H1 (cell line): ENCODE measurements around the gene NOL4L. TPM values are rescaled to one million over a fixed set of nuclear protein-coding genes. Genes with fewer than 3 reads are reported as not detected.

ENCODE experiments used
- CTCF ChIA-PET: fragments of 300-600 bp; sonication (Branson Sonifier 250); formaldehyde crosslinking; loops from one replicate; lab custom pipeline; 2021; ENCODE audit not compliant: partially characterized antibody; lab: Charles Lee
- POLR2A ChIA-PET: fragments of 300-600 bp; sonication (Branson Sonifier 250); formaldehyde crosslinking; loops from one replicate; lab custom pipeline; 2021; ENCODE audit warnings: inconsistent platforms; ENCODE audit not compliant: partially characterized antibody; lab: Charles Lee
- DNase-seq, 2 experiments: peaks; one replicate each; pipeline versions ENCODE4 v3.0.0 to v3.0.0-alpha.2; 2010 to 2022; ENCODE audit warnings: low spot score in 2 of 2, low read depth in 1 of 2, mixed read lengths in 1 of 2
- FAIRE-seq: peaks from 2 replicates; lab custom pipeline; 2011; peaks lifted over from hg19 to GRCh38; lab: Jason Lieb, UNC
- H2AFZ ChIP-seq: 2 replicates; pipeline ENCODE4 v1.8.1; 2012; ENCODE audit warnings: low read length, inconsistent platforms
- H2AK5ac ChIP-seq: 2 replicates; pipeline ENCODE4 v1.6.1; 2013; ENCODE audit warnings: low read depth, low read length
- H2BK120ac ChIP-seq: replicated peaks from 2 replicates; pipeline ENCODE3; 2013; ENCODE audit warnings: low read depth, low read length, inconsistent platforms
- H2BK12ac ChIP-seq: 2 replicates; pipeline ENCODE4 v1.6.1; 2013; ENCODE audit warnings: low read depth, low read length
- H2BK15ac ChIP-seq: 2 replicates; pipeline ENCODE4 v1.6.1; 2013; ENCODE audit warnings: low read length
- H2BK20ac ChIP-seq: 2 replicates; pipeline ENCODE4 v1.6.1; 2013; ENCODE audit warnings: low read length
- H2BK5ac ChIP-seq: 2 replicates; pipeline ENCODE4 v1.6.1; 2013; ENCODE audit warnings: low read depth, low read length
- H3K14ac ChIP-seq: 2 replicates; pipeline ENCODE4 v1.6.1; 2013; ENCODE audit warnings: inconsistent platforms; ENCODE audit not compliant: insufficient read length
- H3K18ac ChIP-seq: 2 replicates; pipeline ENCODE4 v1.6.1; 2013; ENCODE audit warnings: low read length; ENCODE audit errors: extremely low read depth
- H3K23ac ChIP-seq: 2 replicates; pipeline ENCODE4 v1.6.1; 2013; ENCODE audit warnings: inconsistent platforms; ENCODE audit not compliant: insufficient read length
- H3K23me2 ChIP-seq: 2 replicates; pipeline ENCODE4 v1.6.1; 2013; ENCODE audit warnings: low read depth, low read length
- H3K27ac ChIP-seq: 2 replicates; pipeline ENCODE4 v1.6.1; 2011; ENCODE audit warnings: low read depth, low read length, inconsistent platforms
- H3K27me3 ChIP-seq, 4 experiments: replicated peaks in 1 of 4; 1 replicate in 1 of 4; 2 replicates in 3 of 4; pipeline versions ENCODE4 v1.6.1 to v1.8.1; 2011 to 2013; ENCODE audit warnings: low read length in 3 of 4, mild to moderate bottlenecking in 3 of 4, inconsistent platforms in 2 of 4, mixed read lengths in 2 of 4, moderate library complexity in 1 of 4; ENCODE audit not compliant: control insufficient read depth in 3 of 4, insufficient read depth in 3 of 4; ENCODE audit errors: extremely low read depth in 1 of 4
- H3K36me3 ChIP-seq, 4 experiments: 2 replicates each; pipeline versions ENCODE4 v1.6.1 to v1.8.1; 2011 to 2013; ENCODE audit warnings: mild to moderate bottlenecking in 4 of 4, low read length in 3 of 4, moderate library complexity in 2 of 4, control low read depth in 1 of 4, inconsistent platforms in 1 of 4; ENCODE audit not compliant: insufficient read depth in 4 of 4, control insufficient read depth in 2 of 4
- H3K4ac ChIP-seq: replicated peaks from 2 replicates; pipeline ENCODE3; 2013; ENCODE audit warnings: low read length, low read depth, mixed read lengths, inconsistent platforms; ENCODE audit not compliant: insufficient read length
- H3K4me1 ChIP-seq, 4 experiments: replicated peaks in 1 of 4; 1 replicate in 1 of 4; 2 replicates in 3 of 4; pipeline versions ENCODE4 v1.6.1 to v1.8.1; 2011 to 2013; ENCODE audit warnings: low read length in 3 of 4, inconsistent platforms in 2 of 4, mixed read lengths in 1 of 4; ENCODE audit not compliant: insufficient read depth in 4 of 4, control insufficient read depth in 3 of 4
- H3K4me2 ChIP-seq, 2 experiments: 2 replicates each; pipeline versions ENCODE4 v1.6.1 to v1.8.1; 2011 to 2013; ENCODE audit warnings: low read depth in 2 of 2, low read length in 2 of 2, control low read depth in 1 of 2, inconsistent platforms in 1 of 2, mild to moderate bottlenecking in 1 of 2; ENCODE audit not compliant: insufficient read depth in 1 of 2
- H3K4me3 ChIP-seq, 4 experiments: fragments of 200-600, 300-600 bp in 1 of 4; sonication (generic), shearing (Covaris generic), sonication (Bioruptor Twin) in 1 of 4; 2 replicates each; pipeline versions ENCODE4 v1.5.1 to v1.8.1; 2011 to 2016; ENCODE audit warnings: low read length in 4 of 4, low read depth in 3 of 4, control low read depth in 2 of 4, inconsistent platforms in 2 of 4, mild to moderate bottlenecking in 2 of 4, mixed read lengths in 1 of 4, moderate library complexity in 1 of 4; ENCODE audit not compliant: insufficient read depth in 2 of 4; ENCODE audit errors: extremely low read depth in 1 of 4
- H3K56ac ChIP-seq: replicated peaks from 2 replicates; pipeline ENCODE3; 2013; ENCODE audit warnings: low read depth, mild to moderate bottlenecking, mixed read lengths, low read length, inconsistent platforms; ENCODE audit not compliant: insufficient read length
- H3K79me1 ChIP-seq: 2 replicates; pipeline ENCODE4 v1.6.1; 2013; ENCODE audit warnings: low read depth, low read length, control low read depth
- H3K79me2 ChIP-seq, 2 experiments: 2 replicates each; pipeline versions ENCODE4 v1.6.1 to v1.8.1; 2012 to 2013; ENCODE audit warnings: low read length in 2 of 2, mild to moderate bottlenecking in 2 of 2, inconsistent platforms in 1 of 2; ENCODE audit not compliant: insufficient read depth in 2 of 2, control insufficient read depth in 1 of 2
- H3K9ac ChIP-seq, 4 experiments: replicated peaks in 1 of 4; 1 replicate in 1 of 4; 2 replicates in 3 of 4; pipeline versions ENCODE4 v1.6.1 to v1.8.1; 2011 to 2013; ENCODE audit warnings: low read depth in 3 of 4, low read length in 3 of 4, control low read depth in 2 of 4, mild to moderate bottlenecking in 2 of 4, moderate library complexity in 2 of 4, inconsistent platforms in 1 of 4; ENCODE audit errors: extremely low read depth in 1 of 4
- H3K9me3 ChIP-seq, 2 experiments: 2 replicates each; pipeline versions ENCODE4 v1.6.1 to v1.8.1; 2012 to 2013; ENCODE audit warnings: mild to moderate bottlenecking in 2 of 2, moderate library complexity in 2 of 2, control low read depth in 1 of 2, inconsistent platforms in 1 of 2, low read depth in 1 of 2, low read length in 1 of 2, mixed read lengths in 1 of 2; ENCODE audit not compliant: insufficient read depth in 2 of 2
- H4K20me1 ChIP-seq, 2 experiments: replicated peaks in 1 of 2; 2 replicates each; pipeline versions ENCODE3 to v1.8.1; 2011 to 2013; ENCODE audit warnings: inconsistent platforms in 2 of 2, low read length in 2 of 2, mild to moderate bottlenecking in 1 of 2; ENCODE audit not compliant: insufficient read depth in 2 of 2, control insufficient read depth in 1 of 2
- H4K5ac ChIP-seq: 2 replicates; pipeline ENCODE4 v1.6.1; 2013; ENCODE audit warnings: low read length, low read depth, mixed read lengths, inconsistent platforms; ENCODE audit not compliant: insufficient read length
- H4K8ac ChIP-seq: 2 replicates; pipeline ENCODE4 v1.8.0; 2013; ENCODE audit warnings: mild to moderate bottlenecking, moderate library complexity, low read length, inconsistent platforms; ENCODE audit not compliant: insufficient read depth; ENCODE audit errors: extremely low read depth
- H4K91ac ChIP-seq: replicated peaks from 2 replicates; pipeline ENCODE3; 2013; ENCODE audit warnings: low read length, mixed read lengths, inconsistent platforms; ENCODE audit not compliant: insufficient read length
- ASH2L ChIP-seq: fragments of 200-600, 300-600 bp; sonication (generic); IDR thresholded peaks from one replicate; pipeline ENCODE4 v1.7.1; 2017; ENCODE audit warnings: low read length
- USF2 ChIP-seq: IDR thresholded peaks from 2 replicates; pipeline ENCODE4 v1.6.1; 2011; ENCODE audit warnings: low read length, improper control_type of control experiment
- WGBS, 2 experiments: shearing (Covaris generic) in 1 of 2; methylation state at CpG; one replicate each; pipeline versions ENCODE4 v1.1.6 to v1.1.7; 2013 to 2015; ENCODE audit warnings: low lambda C conversion rate in 2 of 2, mixed read lengths in 2 of 2, inconsistent platforms in 1 of 2, low coverage in 1 of 2, missing lambda C conversion rate in 1 of 2; ENCODE audit not compliant: insufficient replicate concordance in 2 of 2, insufficient coverage in 1 of 2, insufficient read length in 1 of 2; ENCODE audit errors: extremely low coverage in 1 of 2, missing lambda C conversion rate in 1 of 2; 5-methylcytosine and 5-hydroxymethylcytosine counted together
- polyA plus RNA-seq, 7 experiments: library from polyadenylated mRNA; depleted of rRNA in 3 of 7; stranded (reverse) in 5 of 7; unstranded in 2 of 7; fragments of >200 nt in 5 of 7; fragments of 200-250 nt in 2 of 7; gene quantifications; 1 replicate in 5 of 7; 2 replicates in 1 of 7; 4 replicates in 1 of 7; pipeline versions ENCODE4 v1.2.1 to v1.2.3, GENCODE V29; 2011 to 2013; ENCODE audit warnings: missing spikeins in 2 of 7, mixed read lengths in 2 of 7
- total RNA-seq: library from RNA; stranded (reverse); fragmentation: NEBNext Ultra II Directional; extraction: Animal tissue kit (Norgen Biotek cat#: 25700); gene quantifications from 2 replicates; pipeline ENCODE4 v1.2.1, GENCODE V29; 2021

NOL4L gene
- total and polyA plus RNA-seq, 2 of the 8 experiments (the other 6 are each of a cell fraction or from before 2014, with no cell fraction given): 15.3 to 23.7 TPM

DNA sequence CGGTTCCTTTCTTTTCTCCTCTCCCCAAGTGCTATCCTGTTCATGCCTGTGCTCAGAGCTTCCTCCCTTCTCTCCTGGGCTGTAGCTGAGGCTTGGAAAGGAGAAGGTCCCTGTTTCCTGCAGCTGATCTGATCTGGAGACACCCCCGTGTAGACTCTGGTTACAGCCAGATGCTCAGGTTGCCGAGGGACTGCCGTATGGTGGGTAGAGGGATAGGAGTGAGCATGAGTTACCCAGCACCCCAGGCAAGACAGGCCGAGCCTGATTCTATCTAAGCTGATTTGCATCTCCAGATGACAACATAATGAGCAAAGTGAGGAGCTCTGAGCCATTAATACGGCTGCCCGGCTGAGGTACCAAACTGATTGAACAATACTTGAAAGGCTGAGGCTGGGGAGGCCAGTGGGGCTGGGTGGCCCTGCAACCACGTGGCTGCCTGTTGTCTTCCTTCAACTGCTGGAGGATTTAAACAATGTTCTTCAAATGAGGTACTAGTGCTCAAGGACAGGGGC is 135.2 kb downstream of the NOL4L start:
- TF ChIP-seq ASH2L: no peak
- TF ChIP-seq USF2: no peak
- no peaks in the 10 kb centered on the region for H3K27me3 ChIP-seq
- no peak overlapping the region for H2AK5ac ChIP-seq
- H3K4ac ChIP-seq: no peak overlapping the region
- 84% methylated on average over 8 of the region's 8 CpGs; no CpG with 5 or more reads in 1 of the 2 experiments for WGBS, 2 experiments
- no peak overlapping the region for H2BK120ac ChIP-seq
- no peaks in the 10 kb centered on the region for H3K23me2 ChIP-seq
- H4K5ac ChIP-seq: no peak overlapping the region
- H3K36me3 ChIP-seq: peaks cover 16 to 43% (median 33%) of the 10 kb centered on the region in 4 experiments; a peak in 7 of 8 replicates
- H2BK20ac ChIP-seq: no peak overlapping the region
- no peak overlapping the region for H2BK15ac ChIP-seq
- POLR2A ChIA-PET: no interaction called here
- no peak for DNase-seq
- H2BK12ac ChIP-seq: no peak overlapping the region
- H3K4me1 ChIP-seq: peaks cover 0 to 2% (median 2%) of the 10 kb centered on the region in 4 experiments; a peak in 2 of 7 replicates
- H2AFZ ChIP-seq: no peak overlapping the region
- peaks cover 7 to 13% of the 10 kb centered on the region in 2 experiments for H4K20me1 ChIP-seq
- no peaks in the 10 kb centered on the region for H3K9me3 ChIP-seq
- H3K14ac ChIP-seq: no peak overlapping the region
- H3K4me2 ChIP-seq: no peak overlapping the region
- CTCF ChIA-PET: interaction anchor here (1.1 to 1.6 kb wide), 3 partner anchors 10 to 73 kb away, joined by 4 read pairs; no protein-coding TSS in a partner anchor
- H3K23ac ChIP-seq: no peak overlapping the region
- no peak overlapping the region for H4K91ac ChIP-seq
- H3K4me3 ChIP-seq: no peak overlapping the region
- no peak overlapping the region for H3K18ac ChIP-seq
- no peak overlapping the region for H3K27ac ChIP-seq
- FAIRE-seq: no peak
- H2BK5ac ChIP-seq: no peak overlapping the region
- no peaks in the 10 kb centered on the region for H3K79me1 ChIP-seq
- H3K9ac ChIP-seq: no peak overlapping the region
- H4K8ac ChIP-seq: no peak overlapping the region
- no peak overlapping the region for H3K56ac ChIP-seq
- H3K79me2 ChIP-seq: no peaks in the 10 kb centered on the region
